Activated CD4-positive, alpha-beta T cell treated with anti-CD3 and anti-CD28 coated beads, Interleukin-2, amount 50 U/mL, for 1 hour (primary cell): ENCODE measurements around the gene ATRNL1.

ENCODE experiments used
- DNase-seq: peaks from one replicate; pipeline ENCODE4 v3.0.0-alpha.2; 2020

ATRNL1 gene

GRCh38 chr10:115854740-115855435 lies 761.7 kb downstream of the ATRNL1 start:
- no peak for DNase-seq

- DNase-seq = no peak
Measured at GRCh38 chr10:115856580-115856979, 763.4 kb downstream of the ATRNL1 start.

GRCh38 chr10:115857856-115858255 lies 764.7 kb downstream of the ATRNL1 start:
- no peak for DNase-seq

GRCh38 chr10:115860182-115861107 lies 767.3 kb downstream of the ATRNL1 start:
- no peak for DNase-seq

GRCh38 chr10:115861455-115861854 lies 768.3 kb downstream of the ATRNL1 start:
- DNase-seq = no peak

GRCh38 chr10:115861864-115862263 lies 768.7 kb downstream of the ATRNL1 start:
- no peak for DNase-seq

GRCh38 chr10:115866174-115866573 lies 773.0 kb downstream of the ATRNL1 start:
- DNase-seq = no peak

GRCh38 chr10:115866691-115867090 lies 773.5 kb downstream of the ATRNL1 start:
- no peak for DNase-seq

- DNase-seq = no peak
Measured at GRCh38 chr10:115867305-115867704, 774.1 kb downstream of the ATRNL1 start.

- DNase-seq = no peak
Measured at GRCh38 chr10:115871855-115872254, 778.7 kb downstream of the ATRNL1 start.

GRCh38 chr10:115875172-115875571 lies 782.0 kb downstream of the ATRNL1 start:
- DNase-seq = no peak

- no peak for DNase-seq
Measured at GRCh38 chr10:115879372-115880089, 786.4 kb downstream of the ATRNL1 start.

- DNase-seq = no peak
Measured at GRCh38 chr10:115882021-115882420, 788.9 kb downstream of the ATRNL1 start.

- DNase-seq = no peak
Measured at GRCh38 chr10:115883372-115883771, 790.2 kb downstream of the ATRNL1 start.

GRCh38 chr10:115884331-115884730 lies 791.2 kb downstream of the ATRNL1 start:
- DNase-seq = no peak

- no peak for DNase-seq
Measured at GRCh38 chr10:115895166-115895565, 802.0 kb downstream of the ATRNL1 start.

GRCh38 chr10:115898242-115898641 lies 805.1 kb downstream of the ATRNL1 start:
- no peak for DNase-seq

- no peak for DNase-seq
Measured at GRCh38 chr10:115902596-115902995, 809.4 kb downstream of the ATRNL1 start.

- DNase-seq = no peak
Measured at GRCh38 chr10:115903207-115903606, 810.0 kb downstream of the ATRNL1 start.

GRCh38 chr10:115903845-115904244 lies 810.7 kb downstream of the ATRNL1 start:
- no peak for DNase-seq

GRCh38 chr10:115909037-115909436 lies 815.9 kb downstream of the ATRNL1 start:
- no peak for DNase-seq

- no peak for DNase-seq
Measured at GRCh38 chr10:115909962-115910731, 817.0 kb downstream of the ATRNL1 start.

- no peak for DNase-seq
Measured at GRCh38 chr10:115914475-115914874, 821.3 kb downstream of the ATRNL1 start.
